Ammon's horn (tissue), 1 donor: ENCODE measurements around the gene ACTL6B.

Experiments
- DNase-seq: peaks from one replicate; pipeline ENCODE4 v3.0.0-alpha.2; 2016; ENCODE audit warnings: low spot score

ACTL6B gene

GRCh38 chr7:100600730-100601038 lies 55.6 kb downstream of the ACTL6B start:
- no peak for DNase-seq

GRCh38 chr7:100599911-100600729 lies 56.1 kb downstream of the ACTL6B start:
- DNase-seq = no peak

- DNase-seq = no peak
These were observed 57.8 kb downstream of the ACTL6B start for GRCh38 chr7:100598425-100598824.

GRCh38 chr7:100595188-100595587 lies 61.1 kb downstream of the ACTL6B start:
- DNase-seq = no peak
